Measurements from ENCODE around the gene TSPY1. TPM values are rescaled to one million over a fixed set of nuclear protein-coding genes. Genes with fewer than 3 reads are reported as not detected.
"Not testable (repeated sequence)": the region's sequence is repeated elsewhere in the genome, so short reads cannot be mapped to it uniquely, and the experiment has no call there.

TSPY1 gene
- not detected for total RNA-seq (2021; ENCODE audit: unreplicated experiment)
- polyA plus RNA-seq (2012; ENCODE audit: insufficient read length) = not detected
- not detected for Bru-seq, nascent RNA
- not detected for BruChase-seq, experiment 1, labeled RNA remaining after a 2-hour chase
- BruChase-seq, experiment 2, labeled RNA remaining after a 6-hour chase = not detected
- long read RNA-seq = 0 reads

- intact Hi-C loops (cut with micrococcal nuclease; ENCODE audit: unreplicated experiment); CTCF ChIA-PET: not testable (repeated sequence)
These were observed at the start of gene TSPY1 for GRCh38 chrY:9466655-9467054. TSPY1 (plus strand) TSS chrY:9466955; CDS start chrY:9467001, 46 bp downstream.

DNA sequence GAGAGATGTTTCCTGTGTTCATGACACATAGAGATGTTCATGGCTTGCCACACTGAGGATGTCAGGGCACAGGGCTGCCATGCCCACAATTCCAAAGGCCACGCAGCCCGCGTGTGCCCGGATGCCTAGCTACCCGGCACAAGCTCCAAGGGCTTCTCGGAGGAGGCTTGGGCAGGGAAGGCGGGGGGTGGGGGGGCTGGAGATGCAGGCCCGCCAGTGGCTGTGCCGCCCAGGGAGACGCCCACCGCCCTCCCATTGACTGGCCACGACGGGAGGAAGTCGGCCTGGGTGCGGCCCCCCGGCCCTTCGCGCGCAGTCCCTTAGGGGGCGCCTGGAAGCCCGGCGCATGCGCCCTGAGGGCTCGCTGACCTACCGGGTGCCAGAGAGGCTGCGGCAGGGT lies 20.2 kb downstream of the TSPY1 start, which contains the start of gene TSPY9:
Gene TSPY9, plus strand, starts transcription at position 301 of the 400 bp plus-strand sequence. Its CDS starts 46 bp downstream, at position 347.
- BruUV-seq (replicated peaks); H3K4me1 ChIP-seq (ENCODE audit: control insufficient read depth, insufficient read depth, low read length); CTCF ChIA-PET; H3K27ac ChIP-seq (ENCODE audit: low read length); H3K36me3 ChIP-seq (ENCODE audit: control insufficient read depth, insufficient read depth, low read length); H3K27me3 ChIP-seq (ENCODE audit: control insufficient read depth, insufficient read depth, low read length); in situ Hi-C loops (cut with HindIII; ENCODE audit: low pct_unique_long_range_greater_than_20kb, low sequenced_read_pairs); H3K9me3 ChIP-seq (ENCODE audit: control insufficient read depth, insufficient read depth, low read depth, low read length); ATAC-seq; POLR2A ChIA-PET; H3K4me3 ChIP-seq (ENCODE audit: low read depth in 2 of 2, low read length in 2 of 2); DNase-seq (ENCODE audit: low read depth, low spot score); intact Hi-C loops (cut with micrococcal nuclease; ENCODE audit: unreplicated experiment): not testable (repeated sequence)

More at GRCh38 chrY:9466655-9467054, at the start of gene TSPY1:
- POLR2A ChIA-PET; H3K9me3 ChIP-seq (ENCODE audit: control insufficient read depth, insufficient read depth, low read depth, low read length); H3K4me3 ChIP-seq (ENCODE audit: low read depth in 2 of 2, low read length in 2 of 2); H3K4me1 ChIP-seq (ENCODE audit: control insufficient read depth, insufficient read depth, low read length); H3K27ac ChIP-seq (ENCODE audit: low read length); ATAC-seq; DNase-seq (ENCODE audit: low read depth, low spot score); BruUV-seq (replicated peaks); in situ Hi-C loops (cut with HindIII; ENCODE audit: low pct_unique_long_range_greater_than_20kb, low sequenced_read_pairs); H3K27me3 ChIP-seq (ENCODE audit: control insufficient read depth, insufficient read depth, low read length); H3K36me3 ChIP-seq (ENCODE audit: control insufficient read depth, insufficient read depth, low read length): not testable (repeated sequence)

DNA sequence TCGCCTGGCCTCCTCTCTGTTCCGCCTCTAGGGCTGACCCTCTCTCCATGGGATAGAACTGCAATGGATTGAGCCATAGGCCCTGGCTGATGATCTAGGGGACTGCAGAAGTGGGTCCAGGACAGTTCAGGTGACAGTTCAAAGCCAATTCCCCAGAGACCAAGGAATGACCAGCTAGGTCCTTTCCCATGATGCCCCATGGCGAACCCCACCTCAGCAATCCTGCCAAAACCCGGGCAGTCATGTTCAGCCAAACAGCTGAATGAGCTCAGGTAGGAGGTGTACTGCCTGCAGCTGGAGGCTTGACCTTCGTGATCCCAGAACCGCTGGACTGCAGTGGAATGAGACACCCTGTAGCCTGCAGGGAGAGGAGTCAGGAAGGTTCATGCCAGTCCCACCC lies 37.6 kb downstream of the TSPY1 start:
- intact Hi-C loops (cut with micrococcal nuclease; ENCODE audit: unreplicated experiment); H3K36me3 ChIP-seq (ENCODE audit: control insufficient read depth, insufficient read depth, low read length); H3K4me1 ChIP-seq (ENCODE audit: control insufficient read depth, insufficient read depth, low read length); H3K27me3 ChIP-seq (ENCODE audit: control insufficient read depth, insufficient read depth, low read length); H3K27ac ChIP-seq (ENCODE audit: low read length); CTCF ChIA-PET; BruUV-seq (replicated peaks); DNase-seq (ENCODE audit: low read depth, low spot score); in situ Hi-C loops (cut with HindIII; ENCODE audit: low pct_unique_long_range_greater_than_20kb, low sequenced_read_pairs); POLR2A ChIA-PET; H3K9me3 ChIP-seq (ENCODE audit: control insufficient read depth, insufficient read depth, low read depth, low read length); H3K4me3 ChIP-seq (ENCODE audit: low read depth in 2 of 2, low read length in 2 of 2); ATAC-seq: not testable (repeated sequence)

GRCh38 chrY:9516287-9516686 lies 49.5 kb downstream of the TSPY1 start:
- POLR2A ChIA-PET; H3K4me1 ChIP-seq (ENCODE audit: control insufficient read depth, insufficient read depth, low read length); H3K9me3 ChIP-seq (ENCODE audit: control insufficient read depth, insufficient read depth, low read depth, low read length); ATAC-seq; H3K36me3 ChIP-seq (ENCODE audit: control insufficient read depth, insufficient read depth, low read length); H3K27ac ChIP-seq (ENCODE audit: low read length); BruUV-seq (replicated peaks); CTCF ChIA-PET; DNase-seq (ENCODE audit: low read depth, low spot score); H3K27me3 ChIP-seq (ENCODE audit: control insufficient read depth, insufficient read depth, low read length); intact Hi-C loops (cut with micrococcal nuclease; ENCODE audit: unreplicated experiment); H3K4me3 ChIP-seq (ENCODE audit: low read depth in 2 of 2, low read length in 2 of 2); in situ Hi-C loops (cut with HindIII; ENCODE audit: low pct_unique_long_range_greater_than_20kb, low sequenced_read_pairs): not testable (repeated sequence)

Other genes with a start within 250 kb of the TSPY1 start
- gene TSPY4, start 129.5 kb upstream of the TSPY1 start, total RNA-seq (2021; ENCODE audit: unreplicated experiment) = not detected
- not detected for gene TSPY8, start 109.2 kb upstream of the TSPY1 start, total RNA-seq (2021; ENCODE audit: unreplicated experiment)
- not detected for gene TSPY3, start 68.5 kb upstream of the TSPY1 start, total RNA-seq (2021; ENCODE audit: unreplicated experiment)
- gene TSPY9, start 20.3 kb downstream of the TSPY1 start, total RNA-seq (2021; ENCODE audit: unreplicated experiment) = not detected
- not detected for gene TSPY10, start 60.9 kb downstream of the TSPY1 start, total RNA-seq (2021; ENCODE audit: unreplicated experiment)